ENCODE measurements around the gene PCLO.
"Not testable (repeated sequence)": the region's sequence is repeated elsewhere in the genome, so short reads cannot be mapped to it uniquely, and the experiment has no call there.

PCLO gene

GRCh38 chr7:83036721-83037380 lies 125.8 kb downstream of the PCLO start:
- no peak for DNase-seq

- no peak for DNase-seq
Measured at GRCh38 chr7:83036130-83036529, 126.6 kb downstream of the PCLO start.

GRCh38 chr7:83032195-83032594 lies 130.5 kb downstream of the PCLO start:
- no peak for DNase-seq

DNA sequence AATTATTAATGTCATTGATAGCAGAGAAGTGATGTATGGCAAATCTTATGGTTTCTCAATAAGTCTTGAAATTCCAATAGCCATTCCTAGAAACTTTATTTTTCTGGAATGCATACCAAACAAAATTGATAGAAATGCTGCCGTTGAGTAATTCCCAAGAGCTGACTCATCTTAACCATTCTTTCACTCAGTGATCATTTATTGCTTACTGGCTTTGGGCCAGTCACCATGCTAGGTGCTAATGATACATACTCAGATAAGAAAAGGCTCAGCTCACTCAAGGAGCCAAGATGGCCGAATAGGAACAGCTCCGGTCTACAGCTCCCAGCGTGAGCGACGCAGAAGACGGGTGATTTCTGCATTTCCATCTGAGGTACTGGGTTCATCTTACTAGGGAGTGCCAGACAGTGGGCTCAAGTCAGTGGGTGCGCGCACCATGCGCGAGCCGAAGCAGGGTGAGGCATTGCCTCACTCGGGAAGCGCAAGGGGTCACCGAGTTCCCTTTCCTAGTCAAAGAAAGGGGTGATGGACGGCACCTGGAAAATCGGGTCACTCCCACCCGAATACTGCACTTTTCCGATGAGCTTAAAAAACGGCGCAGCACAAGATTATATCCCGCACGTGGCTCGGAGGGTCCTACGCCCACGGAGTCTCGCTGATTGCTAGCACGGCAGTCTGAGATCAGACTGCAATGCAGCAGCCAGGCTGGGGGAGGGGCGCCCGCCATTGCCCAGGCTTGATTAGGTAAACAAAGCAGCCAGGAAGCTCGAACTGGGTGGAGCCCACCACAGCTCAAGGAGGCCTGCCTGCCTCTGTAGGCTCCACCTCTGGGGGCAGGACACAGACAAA lies 138.6 kb downstream of the PCLO start:
- not testable (repeated sequence) for DNase-seq

DNA sequence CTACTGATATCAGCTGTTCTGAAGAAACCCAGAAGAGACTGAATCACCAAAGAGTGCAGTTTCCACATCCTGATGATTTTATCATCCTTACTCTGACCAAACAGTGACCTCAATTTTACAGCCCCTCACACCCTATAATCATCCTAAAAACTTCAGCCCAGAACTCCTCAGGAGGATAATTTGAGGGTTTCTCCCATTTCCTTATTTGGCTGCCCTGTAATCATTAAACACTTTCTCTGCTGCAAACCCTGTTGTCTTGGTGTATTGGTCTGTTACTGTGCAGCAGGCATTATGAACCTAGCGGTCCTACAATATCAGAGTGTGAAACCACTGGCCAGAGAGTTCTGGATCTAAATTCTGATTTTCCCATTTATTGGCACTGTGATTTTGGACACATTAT lies 141.7 kb downstream of the PCLO start:
- DNase-seq, result no peak

GRCh38 chr7:83020161-83020560 lies 142.5 kb downstream of the PCLO start:
- DNase-seq, result no peak

DNA sequence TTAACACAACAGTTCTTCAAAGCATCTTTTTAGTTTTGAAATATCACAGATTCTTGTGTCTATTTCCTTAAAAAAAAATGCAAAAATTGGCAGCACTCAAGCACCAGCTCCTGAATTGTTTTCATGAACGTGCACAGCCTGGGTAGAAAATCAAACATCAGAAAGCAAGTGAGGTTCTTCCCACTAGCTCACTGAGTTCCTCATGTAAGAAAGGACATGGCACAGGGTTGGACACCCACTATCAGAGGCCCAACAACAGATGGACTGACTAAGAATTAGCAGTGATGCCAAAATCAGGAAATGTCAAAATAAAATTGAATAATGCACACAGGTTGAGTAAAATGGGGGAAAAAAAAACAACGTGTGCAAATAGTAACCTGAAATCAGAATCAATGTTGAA lies 146.8 kb downstream of the PCLO start:
- DNase-seq, result no peak

DNA sequence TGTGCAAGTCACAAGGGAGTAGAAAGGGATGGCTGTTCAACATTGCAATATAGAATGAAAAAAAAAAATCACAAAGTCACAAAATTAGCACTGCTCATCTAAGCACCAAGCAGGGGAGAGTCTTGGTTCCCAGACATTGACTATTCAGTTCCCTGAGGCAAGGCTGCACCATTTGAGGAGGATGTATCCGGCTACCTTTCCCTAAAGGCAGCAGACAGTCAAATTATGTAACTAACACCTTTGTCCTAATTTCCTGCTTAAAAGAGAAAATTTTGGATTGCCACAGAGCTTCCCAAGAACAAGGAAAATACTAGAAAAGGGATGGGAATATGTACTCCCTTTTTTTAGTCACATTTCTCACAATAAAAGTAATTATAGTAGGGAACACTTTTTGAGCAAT lies 148.1 kb downstream of the PCLO start:
- no peak for DNase-seq

DNA sequence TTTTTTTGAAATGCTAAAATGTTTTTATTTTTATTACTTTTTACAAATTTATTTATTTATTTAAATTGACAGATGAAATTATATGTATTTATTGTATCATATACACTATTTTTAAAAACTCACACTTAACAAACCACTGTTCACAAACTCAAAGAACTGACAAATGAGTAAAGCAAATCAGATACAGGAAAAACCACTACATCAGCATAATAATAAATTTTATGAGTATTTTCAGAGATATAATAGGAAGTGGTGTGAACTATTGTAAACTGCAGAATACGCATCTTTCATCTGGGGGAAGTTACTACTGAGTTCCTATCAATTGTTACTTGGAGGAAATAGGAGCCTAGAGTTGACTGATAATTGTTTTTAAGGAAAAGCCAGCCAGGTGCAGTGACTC lies 150.7 kb downstream of the PCLO start:
- no peak for DNase-seq

GRCh38 chr7:83005410-83005809 lies 157.3 kb downstream of the PCLO start:
- DNase-seq, result peak; percentile 10

DNA sequence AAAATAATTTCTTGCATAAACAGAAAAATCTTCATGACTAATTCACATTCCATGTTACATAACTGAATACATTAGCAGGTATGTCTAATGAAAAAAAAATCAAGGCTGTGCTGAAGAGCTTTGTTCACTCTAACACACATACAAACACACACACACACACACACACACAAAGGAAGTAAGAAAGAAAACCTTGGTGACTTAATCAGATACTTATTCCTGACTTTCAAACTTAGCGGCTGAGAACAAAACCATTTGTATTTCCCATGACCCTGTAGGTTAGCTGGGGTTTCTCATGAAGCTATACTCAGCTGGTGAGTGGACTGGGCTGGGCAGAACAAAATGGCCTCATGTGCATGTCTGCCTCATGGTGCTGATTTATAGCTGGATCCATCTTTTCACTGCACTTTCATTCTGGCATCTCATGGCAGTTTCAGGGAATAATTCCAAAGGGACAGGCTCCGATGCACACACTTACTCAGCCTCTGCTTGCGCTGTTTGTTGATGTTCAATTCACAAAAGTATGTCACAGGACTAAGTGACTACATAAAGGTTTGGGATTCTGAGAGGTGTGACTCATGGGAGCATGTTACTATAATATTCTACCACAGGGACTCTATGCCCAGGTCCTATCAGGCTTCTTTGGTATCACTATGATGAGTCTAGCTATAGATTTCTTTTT lies 161.2 kb downstream of the PCLO start:
- no peak for DNase-seq

DNA sequence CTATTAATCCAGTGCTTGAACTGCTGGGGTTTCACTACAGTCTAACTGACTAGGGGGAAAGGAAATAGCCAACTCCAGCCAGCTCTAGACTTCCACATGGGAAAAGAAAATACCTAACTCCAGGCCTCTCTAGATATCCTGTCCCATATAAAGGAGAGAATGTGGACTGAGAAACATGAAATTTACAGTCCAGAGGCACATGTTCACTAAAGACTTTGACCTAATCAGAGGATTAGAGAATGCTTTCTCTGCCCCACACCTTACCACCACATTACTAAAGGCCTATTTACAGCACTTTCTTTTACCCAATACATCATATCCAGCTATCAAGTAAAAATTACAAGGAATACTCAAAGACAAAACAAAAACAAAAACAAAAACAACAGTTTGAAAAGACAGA lies 164.2 kb downstream of the PCLO start:
- no peak for DNase-seq

GRCh38 chr7:82985144-82985802 lies 177.4 kb downstream of the PCLO start:
- no peak for DNase-seq

DNA sequence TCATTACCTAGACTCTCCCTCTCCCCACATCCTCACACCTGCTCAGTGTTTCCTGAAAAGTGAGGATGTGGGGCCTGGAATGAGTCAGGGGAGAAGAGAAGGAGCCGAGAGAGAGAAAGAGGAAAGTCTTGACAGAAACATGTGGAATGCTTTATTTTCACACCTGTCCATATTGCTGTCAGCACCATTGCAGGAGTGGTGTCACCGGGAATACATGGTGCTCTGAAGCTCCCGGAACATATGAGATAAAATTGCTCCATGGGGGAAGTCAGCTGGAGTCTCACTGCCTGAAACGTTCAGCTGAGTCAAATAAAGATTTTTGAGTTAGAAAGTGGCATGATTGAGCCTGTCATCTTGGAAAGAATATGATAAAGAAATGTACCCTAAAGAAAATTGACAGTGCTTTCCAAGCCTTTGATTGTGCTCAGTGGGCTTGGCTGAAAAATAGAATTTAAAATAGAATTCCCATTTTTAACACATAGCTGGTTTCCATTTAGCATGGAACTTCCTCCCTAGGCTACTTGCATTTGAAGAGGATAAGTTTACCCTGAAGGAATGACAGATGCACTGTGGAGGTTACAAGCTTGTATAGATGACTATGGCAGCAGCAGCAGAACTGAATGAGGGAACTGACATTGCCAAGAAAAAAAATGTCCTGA lies 182.4 kb downstream of the PCLO start:
- no peak for DNase-seq

DNA sequence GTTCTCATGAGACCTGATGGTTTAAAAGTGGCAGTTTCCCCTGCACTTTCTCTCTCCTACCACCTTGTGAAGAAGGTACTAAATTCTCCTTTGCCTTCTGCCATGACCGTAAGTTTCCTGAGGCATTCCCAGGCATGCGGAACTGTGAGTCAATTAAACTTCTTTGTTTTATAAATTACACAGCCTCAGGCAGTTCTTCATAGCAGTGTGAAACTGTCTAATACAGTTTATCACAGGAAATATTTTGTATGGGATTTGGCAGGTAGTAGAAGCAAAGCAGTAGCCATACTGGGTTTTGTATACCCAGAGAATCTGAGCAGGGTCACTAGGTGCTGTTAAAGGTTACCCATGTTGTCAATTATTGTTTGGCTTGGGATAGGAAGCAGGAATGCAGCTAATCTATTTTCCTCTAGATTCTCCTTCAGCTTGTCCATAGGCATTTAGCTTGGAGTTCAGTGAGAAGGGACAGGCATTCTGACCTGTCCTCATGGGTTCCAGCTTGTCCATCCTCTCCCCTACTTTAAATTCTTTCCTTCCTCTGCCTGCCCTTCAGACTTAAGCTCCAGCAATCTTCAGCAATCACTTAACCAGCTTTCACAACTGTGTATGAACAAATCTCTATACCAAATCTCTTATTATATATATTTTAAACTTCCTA lies 186.7 kb downstream of the PCLO start:
- no peak for DNase-seq

GRCh38 chr7:82972135-82972534 lies 190.5 kb downstream of the PCLO start:
- DNase-seq, result no peak

DNA sequence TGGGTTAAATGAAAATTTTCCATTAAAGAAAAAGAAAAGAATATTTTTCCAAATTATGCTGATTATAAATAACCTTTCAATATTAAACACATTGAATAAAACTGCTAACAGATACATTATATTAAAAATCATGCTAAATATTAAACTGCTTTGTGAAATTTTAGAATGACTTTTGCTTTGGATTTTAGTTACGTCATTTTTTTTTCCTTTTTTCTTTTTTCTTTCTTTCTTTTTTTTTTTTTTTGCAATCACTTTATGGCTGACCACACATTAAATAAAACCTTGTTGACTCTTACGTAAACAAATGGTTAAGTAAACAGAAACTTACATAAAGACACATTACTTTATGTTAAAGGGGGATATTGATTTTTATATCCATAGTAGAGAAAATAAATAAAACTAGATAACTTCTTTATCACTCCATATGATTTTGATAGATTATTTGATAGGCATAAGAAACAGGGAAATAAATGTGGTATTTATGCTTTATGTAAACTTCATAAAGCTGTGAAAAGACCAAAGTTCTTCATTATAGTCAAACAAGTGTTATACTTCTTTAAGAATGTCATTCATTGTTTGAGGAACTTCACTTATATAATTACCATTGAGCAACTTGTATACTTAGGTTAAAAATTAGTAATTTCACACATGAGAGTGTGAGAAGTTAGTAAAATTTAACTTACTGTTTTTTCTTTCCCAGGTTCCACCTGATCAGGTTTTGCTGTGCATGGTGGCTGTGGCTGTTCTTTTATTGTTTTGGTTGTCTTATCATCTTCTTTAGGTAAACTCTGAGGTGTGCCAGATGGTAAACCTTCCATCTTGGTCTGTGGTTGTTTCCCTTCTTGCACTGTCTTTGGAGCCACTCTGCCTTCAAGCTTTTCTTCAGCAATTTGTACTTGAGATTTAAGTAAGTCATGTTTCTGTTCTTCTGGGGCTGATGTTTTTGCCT lies 197.3 kb downstream of the PCLO start:
- no peak for DNase-seq

- DNase-seq, result no peak
Measured at GRCh38 chr7:82964150-82964882, 198.4 kb downstream of the PCLO start.

GRCh38 chr7:82961240-82961639 lies 201.4 kb downstream of the PCLO start:
- no peak for DNase-seq

GRCh38 chr7:82959528-82959927 lies 203.2 kb downstream of the PCLO start:
- DNase-seq, result no peak

Measured in hematopoietic multipotent progenitor cell treated with erythropoietin and hydrocortisone succinate and interleukin-3 and kit ligand, for 6 days (in vitro differentiated cells).